Measurements from ENCODE around the gene VPS11.

DNA sequence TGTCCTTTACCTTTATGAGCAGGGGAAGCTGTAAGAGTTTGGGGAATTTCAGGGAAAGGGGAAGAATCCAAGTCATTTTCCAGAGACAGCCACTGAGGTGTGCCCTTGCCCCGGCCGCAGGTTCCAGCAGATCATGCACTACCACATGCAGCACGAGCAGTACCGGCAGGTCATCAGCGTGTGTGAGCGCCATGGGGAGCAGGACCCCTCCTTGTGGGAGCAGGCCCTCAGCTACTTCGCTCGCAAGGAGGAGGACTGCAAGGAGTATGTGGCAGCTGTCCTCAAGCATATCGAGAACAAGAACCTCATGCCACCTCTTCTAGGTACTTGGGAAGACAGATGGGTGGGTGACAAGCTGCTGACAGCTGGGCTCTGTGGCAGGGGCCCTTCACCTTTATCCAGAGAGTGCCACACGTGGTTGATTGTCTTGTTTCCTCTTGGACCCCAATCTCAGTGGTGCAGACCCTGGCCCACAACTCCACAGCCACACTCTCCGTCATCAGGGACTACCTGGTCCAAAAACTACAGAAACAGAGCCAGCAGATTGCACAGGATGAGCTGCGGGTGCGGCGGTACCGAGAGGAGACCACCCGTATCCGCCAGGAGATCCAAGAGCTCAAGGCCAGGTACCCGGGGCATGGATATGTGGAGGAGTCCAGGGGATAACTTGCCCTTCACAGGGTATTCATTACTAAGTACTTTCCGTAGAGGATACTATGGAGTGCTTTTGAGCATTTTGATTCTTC, 11.2 kb downstream of the VPS11 start:
- TF ChIP-seq, protein P1, sequence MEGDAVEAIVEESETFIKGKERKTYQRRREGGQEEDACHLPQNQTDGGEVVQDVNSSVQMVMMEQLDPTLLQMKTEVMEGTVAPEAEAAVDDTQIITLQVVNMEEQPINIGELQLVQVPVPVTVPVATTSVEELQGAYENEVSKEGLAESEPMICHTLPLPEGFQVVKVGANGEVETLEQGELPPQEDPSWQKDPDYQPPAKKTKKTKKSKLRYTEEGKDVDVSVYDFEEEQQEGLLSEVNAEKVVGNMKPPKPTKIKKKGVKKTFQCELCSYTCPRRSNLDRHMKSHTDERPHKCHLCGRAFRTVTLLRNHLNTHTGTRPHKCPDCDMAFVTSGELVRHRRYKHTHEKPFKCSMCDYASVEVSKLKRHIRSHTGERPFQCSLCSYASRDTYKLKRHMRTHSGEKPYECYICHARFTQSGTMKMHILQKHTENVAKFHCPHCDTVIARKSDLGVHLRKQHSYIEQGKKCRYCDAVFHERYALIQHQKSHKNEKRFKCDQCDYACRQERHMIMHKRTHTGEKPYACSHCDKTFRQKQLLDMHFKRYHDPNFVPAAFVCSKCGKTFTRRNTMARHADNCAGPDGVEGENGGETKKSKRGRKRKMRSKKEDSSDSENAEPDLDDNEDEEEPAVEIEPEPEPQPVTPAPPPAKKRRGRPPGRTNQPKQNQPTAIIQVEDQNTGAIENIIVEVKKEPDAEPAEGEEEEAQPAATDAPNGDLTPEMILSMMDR (IDR thresholded peaks at IDR 0.05 in 8 of 11, conservative IDR thresholded peaks at IDR 0.05 in 3 of 11) = no peak
- no peak for TF ChIP-seq POLR2A (IDR thresholded peaks at IDR 0.05)

Data from spleen (tissue), 7 donors.